DND-41 (cell line): ENCODE data around the gene EOGT.

ENCODE experiments used
- ATAC-seq: fragments of 200-7000 bp; cut with Tn5 transposase; 3 replicates; pipeline ENCODE4 v1.9.1; 2021; ENCODE audit warnings: low read depth; ENCODE audit not compliant: insufficient read depth
- DNase-seq: peaks from one replicate; pipeline ENCODE4 v3.0.0-alpha.2; 2020
- H2AFZ ChIP-seq: 2 replicates; pipeline ENCODE4 v1.6.0; 2012; ENCODE audit warnings: low read depth, low read length
- H3K27ac ChIP-seq: 2 replicates; pipeline ENCODE4 v1.5.1; 2012; ENCODE audit warnings: low read length, inconsistent platforms
- H3K27me3 ChIP-seq: fragments of 200-600 bp; sonication (generic); 2 replicates; pipeline ENCODE4 v1.6.0; 2012; ENCODE audit warnings: low read length, mild to moderate bottlenecking, inconsistent platforms; ENCODE audit not compliant: insufficient read depth, poor library complexity
- H3K36me3 ChIP-seq: 2 replicates; pipeline ENCODE4 v1.5.1; 2012; ENCODE audit warnings: low read length, inconsistent platforms; ENCODE audit not compliant: insufficient read depth
- H3K4me1 ChIP-seq: 2 replicates; pipeline ENCODE4 v1.5.1; 2012; ENCODE audit warnings: mild to moderate bottlenecking, low read length; ENCODE audit not compliant: insufficient read depth
- H3K4me2 ChIP-seq: 2 replicates; pipeline ENCODE4 v1.6.0; 2012; ENCODE audit warnings: mild to moderate bottlenecking, moderate library complexity, low read length, inconsistent platforms; ENCODE audit not compliant: insufficient read depth
- H3K4me3 ChIP-seq, 2 experiments: fragments of 200-600 bp in 1 of 2; shearing (Covaris generic) in 1 of 2; 2 replicates each; pipeline ENCODE4 v1.5.1; 2012 to 2016; ENCODE audit warnings: inconsistent platforms in 2 of 2, low read length in 2 of 2, mild to moderate bottlenecking in 2 of 2, low read depth in 1 of 2, moderate library complexity in 1 of 2
- H3K79me2 ChIP-seq: 2 replicates; pipeline ENCODE4 v1.6.0; 2012; ENCODE audit warnings: low read length, inconsistent platforms; ENCODE audit not compliant: insufficient read depth
- H3K9ac ChIP-seq: 2 replicates; pipeline ENCODE4 v1.6.0; 2012; ENCODE audit warnings: low read depth, mild to moderate bottlenecking, inconsistent platforms, low read length, moderate library complexity
- H3K9me3 ChIP-seq: 2 replicates; pipeline ENCODE4 v1.5.1; 2012; ENCODE audit warnings: low read length, moderate library complexity, mild to moderate bottlenecking, inconsistent platforms; ENCODE audit not compliant: insufficient read depth, severe bottlenecking
- H4K20me1 ChIP-seq: 2 replicates; pipeline ENCODE4 v1.6.0; 2012; ENCODE audit warnings: low read length; ENCODE audit not compliant: insufficient read depth
- EZH2 ChIP-seq: IDR thresholded peaks from 3 replicates; pipeline ENCODE4 v1.6.1; 2012; ENCODE audit warnings: borderline replicate concordance, low read depth, mild to moderate bottlenecking, moderate library complexity, low read length, inconsistent platforms; ENCODE audit not compliant: severe bottlenecking
- TF ChIP-seq, protein P1 (sequence below): IDR thresholded peaks from 2 replicates; pipeline ENCODE4 v1.5.1; 2012; ENCODE audit warnings: borderline replicate concordance, low read length, moderate library complexity, mild to moderate bottlenecking; ENCODE audit not compliant: poor library complexity, severe bottlenecking; ENCODE audit errors: extremely low read depth

Gene EOGT

DNA sequence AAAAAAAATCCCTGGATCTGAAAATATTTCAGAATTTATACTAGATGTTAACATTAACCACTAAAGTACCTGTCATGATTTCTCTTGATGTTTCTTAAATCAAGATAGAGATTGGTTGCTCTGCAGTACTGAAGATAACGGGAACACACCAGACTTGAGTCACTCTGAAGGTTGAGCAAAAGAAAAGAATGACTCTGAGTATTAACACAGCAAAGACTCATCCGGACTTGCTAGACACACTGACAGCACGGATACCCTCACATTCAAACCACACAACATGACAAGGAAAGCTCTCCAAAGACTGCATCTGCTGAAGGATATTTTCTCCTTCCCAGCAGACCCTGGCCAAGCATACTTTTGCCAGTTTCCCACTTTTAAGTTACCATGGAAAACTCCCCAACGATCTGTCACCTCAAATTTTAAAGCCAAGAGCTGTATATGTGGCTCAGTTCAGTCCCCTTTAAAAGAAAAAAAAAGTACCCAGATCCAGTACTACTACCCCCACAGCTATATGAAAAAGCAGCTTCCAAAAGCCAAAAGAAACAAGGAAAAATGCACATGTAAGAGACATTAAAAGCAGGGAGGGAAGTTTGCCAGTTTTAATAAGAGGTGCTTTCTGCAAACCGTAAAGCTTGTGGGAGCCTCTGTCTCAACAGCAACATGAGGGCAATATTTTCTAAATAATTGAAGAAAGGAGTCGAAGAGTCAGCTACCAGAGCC, 8.3 kb downstream of the EOGT start:
- TF ChIP-seq EZH2: no peak
- TF ChIP-seq, protein P1, sequence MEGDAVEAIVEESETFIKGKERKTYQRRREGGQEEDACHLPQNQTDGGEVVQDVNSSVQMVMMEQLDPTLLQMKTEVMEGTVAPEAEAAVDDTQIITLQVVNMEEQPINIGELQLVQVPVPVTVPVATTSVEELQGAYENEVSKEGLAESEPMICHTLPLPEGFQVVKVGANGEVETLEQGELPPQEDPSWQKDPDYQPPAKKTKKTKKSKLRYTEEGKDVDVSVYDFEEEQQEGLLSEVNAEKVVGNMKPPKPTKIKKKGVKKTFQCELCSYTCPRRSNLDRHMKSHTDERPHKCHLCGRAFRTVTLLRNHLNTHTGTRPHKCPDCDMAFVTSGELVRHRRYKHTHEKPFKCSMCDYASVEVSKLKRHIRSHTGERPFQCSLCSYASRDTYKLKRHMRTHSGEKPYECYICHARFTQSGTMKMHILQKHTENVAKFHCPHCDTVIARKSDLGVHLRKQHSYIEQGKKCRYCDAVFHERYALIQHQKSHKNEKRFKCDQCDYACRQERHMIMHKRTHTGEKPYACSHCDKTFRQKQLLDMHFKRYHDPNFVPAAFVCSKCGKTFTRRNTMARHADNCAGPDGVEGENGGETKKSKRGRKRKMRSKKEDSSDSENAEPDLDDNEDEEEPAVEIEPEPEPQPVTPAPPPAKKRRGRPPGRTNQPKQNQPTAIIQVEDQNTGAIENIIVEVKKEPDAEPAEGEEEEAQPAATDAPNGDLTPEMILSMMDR: no peak
- Histone ChIP-seq H3K9me3 (no peaks in the 10 kb centered on the region), H3K27me3 (no peaks in the 10 kb centered on the region), H3K4me3 (no peak overlapping the region), H3K4me2 (no peak overlapping the region), H3K36me3 (no peaks in the 10 kb centered on the region), H3K79me2 (no peaks in the 10 kb centered on the region), H3K4me1 (no peaks in the 10 kb centered on the region; the same call in 1 of the 2 replicates), H3K9ac (no peak overlapping the region), H4K20me1 (no peaks in the 10 kb centered on the region), H2AFZ (no peak overlapping the region), H3K27ac (no peak overlapping the region)
- DNase-seq: no peak
- ATAC-seq: no peak

DNA sequence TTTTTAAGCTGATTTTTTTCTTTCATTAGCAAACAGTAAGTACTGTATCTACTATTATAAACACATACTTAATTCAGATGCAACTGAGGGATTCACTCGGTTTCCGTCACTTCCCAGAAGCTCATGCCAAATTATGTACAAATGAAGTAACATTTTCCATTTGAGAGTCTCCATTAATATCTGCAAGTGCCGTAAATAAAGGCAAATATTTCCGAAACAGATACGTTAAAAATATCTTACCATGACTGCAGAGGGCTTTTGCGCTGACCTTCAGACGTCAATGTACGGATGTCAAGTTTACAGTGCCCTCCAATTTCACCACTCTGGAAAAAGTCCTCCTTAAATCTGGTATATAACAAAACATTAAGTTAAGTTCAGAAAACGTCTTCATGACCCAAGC, 9.3 kb downstream of the EOGT start:
- Histone ChIP-seq H3K9me3 (no peaks in the 10 kb centered on the region), H4K20me1 (no peaks in the 10 kb centered on the region), H3K4me1 (no peaks in the 10 kb centered on the region; the same call in 1 of the 2 replicates), H3K27ac (no peak overlapping the region), H3K4me3 (no peak overlapping the region), H3K27me3 (no peaks in the 10 kb centered on the region), H2AFZ (no peak overlapping the region), H3K36me3 (no peaks in the 10 kb centered on the region), H3K9ac (no peak overlapping the region), H3K79me2 (no peaks in the 10 kb centered on the region), H3K4me2 (no peak overlapping the region)
- no peak for ATAC-seq
- no peak for DNase-seq
- TF ChIP-seq, protein P1: no peak

DNA sequence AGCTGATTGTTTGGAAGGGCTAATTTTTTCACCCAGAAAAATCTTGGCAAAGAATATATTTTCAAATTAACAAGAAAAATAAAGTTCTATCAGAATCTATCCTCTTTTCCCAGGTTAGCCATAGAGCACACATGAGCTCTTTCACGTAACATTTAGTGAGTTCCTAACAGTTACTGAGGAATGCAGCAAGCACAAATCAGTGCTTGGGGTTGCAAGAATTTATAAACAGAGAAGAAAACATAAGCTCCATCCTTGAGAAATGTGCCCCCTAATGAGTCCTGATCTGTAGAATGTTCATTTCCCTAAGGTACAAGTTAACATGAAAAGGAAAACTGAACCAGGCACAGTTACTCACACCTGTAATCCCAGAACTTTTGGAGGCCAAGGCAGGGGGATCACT, 13.9 kb downstream of the EOGT start:
- Histone ChIP-seq H3K79me2 (no peaks in the 10 kb centered on the region), H3K36me3 (no peaks in the 10 kb centered on the region), H3K27ac (no peak overlapping the region), H4K20me1 (no peaks in the 10 kb centered on the region), H3K4me2 (no peak overlapping the region), H3K4me1 (no peaks in the 10 kb centered on the region), H3K9me3 (no peaks in the 10 kb centered on the region), H3K27me3 (no peaks in the 10 kb centered on the region), H3K4me3 (no peak overlapping the region), H3K9ac (no peak overlapping the region), H2AFZ (no peak overlapping the region)
- TF ChIP-seq, protein P1: no peak
- no peak for TF ChIP-seq EZH2
- ATAC-seq (no peak), DNase-seq (no peak)

DNA sequence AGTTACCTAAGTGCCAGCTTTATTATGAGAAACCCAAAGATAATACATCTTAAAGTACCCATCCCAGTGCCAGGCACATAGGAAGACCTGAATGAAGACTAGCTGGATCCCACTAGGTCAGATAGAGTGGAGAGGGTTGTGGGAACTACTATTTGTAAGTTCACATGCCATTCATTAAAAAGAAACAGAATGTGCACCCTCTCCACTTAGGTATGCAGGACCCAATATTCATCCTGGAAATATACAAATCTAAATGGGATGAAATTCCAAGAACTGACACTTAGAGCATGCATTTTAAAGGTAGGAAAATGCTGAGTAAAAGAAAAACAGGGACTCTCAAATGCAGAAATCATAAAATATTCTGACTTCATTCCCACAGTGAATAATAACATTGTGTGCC, 14.3 kb downstream of the EOGT start:
- DNase-seq: no peak
- no peak overlapping the region for H3K4me3 ChIP-seq
- ATAC-seq: no peak
- H3K4me1 ChIP-seq: no peaks in the 10 kb centered on the region
- H3K79me2 ChIP-seq: no peaks in the 10 kb centered on the region
- H3K27ac ChIP-seq: no peak overlapping the region
- no peaks in the 10 kb centered on the region for H3K36me3 ChIP-seq
- no peak overlapping the region for H3K9ac ChIP-seq
- no peaks in the 10 kb centered on the region for H4K20me1 ChIP-seq
- no peak overlapping the region for H3K4me2 ChIP-seq
- H2AFZ ChIP-seq: no peak overlapping the region
- no peak for TF ChIP-seq EZH2
- TF ChIP-seq, protein P1: no peak
- H3K9me3 ChIP-seq: no peaks in the 10 kb centered on the region
- no peaks in the 10 kb centered on the region for H3K27me3 ChIP-seq
